Esophagus (tissue), 2 donors: ENCODE measurements around the gene TRPV3. TPM values are rescaled to one million over a fixed set of nuclear protein-coding genes. Genes with fewer than 3 reads are reported as not detected.
A peak's percentile ranks its signal among the peaks of the same experiment; 100 is the strongest.

Experiments used
- H3K27ac ChIP-seq, 2 donors: one replicate each; pipeline ENCODE4 v1.5.1; 2013; ENCODE audit warnings: low read depth in 2 of 2, mild to moderate bottlenecking in 2 of 2, inconsistent platforms in 1 of 2, low read length in 1 of 2, moderate library complexity in 1 of 2
- H3K27me3 ChIP-seq, 2 donors: one replicate each; pipeline ENCODE4 v1.6.1; 2013; ENCODE audit warnings: low read length in 2 of 2, control low read depth in 1 of 2, mild to moderate bottlenecking in 1 of 2; ENCODE audit not compliant: insufficient read depth in 2 of 2, control insufficient read depth in 1 of 2
- H3K36me3 ChIP-seq, 2 donors: one replicate each; pipeline ENCODE4 v1.6.1; 2013; ENCODE audit warnings: low read length in 1 of 2; ENCODE audit not compliant: control insufficient read depth in 2 of 2, insufficient read depth in 2 of 2
- H3K4me1 ChIP-seq, 2 donors: one replicate each; pipeline ENCODE4 v1.6.1; 2013; ENCODE audit warnings: low read length in 1 of 2; ENCODE audit not compliant: control insufficient read depth in 2 of 2, insufficient read depth in 2 of 2
- H3K4me3 ChIP-seq, 2 donors: one replicate each; pipeline ENCODE4 v1.5.1; 2013; ENCODE audit warnings: low read length in 2 of 2, mild to moderate bottlenecking in 2 of 2, low read depth in 1 of 2, moderate library complexity in 1 of 2
- H3K9me3 ChIP-seq, 2 donors: one replicate each; pipeline ENCODE4 v1.6.1; 2013; ENCODE audit warnings: mild to moderate bottlenecking in 2 of 2, low read depth in 1 of 2, low read length in 1 of 2, moderate library complexity in 1 of 2; ENCODE audit not compliant: control insufficient read depth in 2 of 2, insufficient read depth in 1 of 2
- WGBS, 2 donors: extraction: QIAGEN DNeasy Blood & Tissue Kit; methylation state at CpG; one replicate each; pipeline ENCODE4 v1.1.7; 2013; 5-methylcytosine and 5-hydroxymethylcytosine counted together
- polyA plus RNA-seq, 2 donors: library from polyadenylated mRNA; stranded (reverse); fragments of 200-250 nt; gene quantifications; one replicate each; pipeline ENCODE4 v1.2.3, GENCODE V29; 2013
- donor health status: healthy with polysubstance abuse.
- donor health status: Bipolar disorder and iron deficiency.

TRPV3 gene
- polyA plus RNA-seq = under 1 TPM; 0.16 to 0.83 TPM

- H3K27ac ChIP-seq = peak within 1 kb of the TSS; percentile 58 to 71
- H3K9me3 ChIP-seq = no peaks in the 10 kb centered on the region
- peaks cover 0 to 24% of the 10 kb centered on the region in 2 donors for H3K4me1 ChIP-seq
- WGBS, 2 donors = 46 to 51% methylated on average over 23 of the region's 23 CpGs
- H3K36me3 ChIP-seq = no peaks in the 10 kb centered on the region
- H3K27me3 ChIP-seq = no peaks in the 10 kb centered on the region
- H3K4me3 ChIP-seq = peak within 1 kb of the TSS in 1 of 2 donors; percentile 5
Measured at GRCh38 chr17:3557768-3558583, at the start of gene TRPV3. TSS of gene TRPV3 (minus strand) at chr17:3557812. CDS start at chr17:3554850, 2,962 bp downstream.

- 83 to 88% methylated on average over 4 of the region's 4 CpGs for WGBS, 2 donors
- H3K9me3 ChIP-seq = peaks cover 0 to 3% of the 10 kb centered on the region in 2 donors
- no peaks in the 10 kb centered on the region for H3K27me3 ChIP-seq
- H3K27ac ChIP-seq = no peak overlapping the region
- no peak overlapping the region for H3K4me3 ChIP-seq
- H3K36me3 ChIP-seq = peaks cover 9 to 13% of the 10 kb centered on the region in 2 donors
- H3K4me1 ChIP-seq = peaks cover 0 to 8% of the 10 kb centered on the region in 2 donors
Measured at GRCh38 chr17:3603870-3604259, 46.3 kb upstream of the TRPV3 start.

GRCh38 chr17:3603119-3603869 is 45.7 kb upstream of the TRPV3 start:
- no peak overlapping the region for H3K27ac ChIP-seq
- H3K4me3 ChIP-seq = no peak overlapping the region
- WGBS, 2 donors = 73 to 78% methylated on average over 17 of the region's 17 CpGs
- H3K36me3 ChIP-seq = peaks cover 9 to 11% of the 10 kb centered on the region in 2 donors
- peaks cover 0 to 3% of the 10 kb centered on the region in 2 donors for H3K9me3 ChIP-seq
- no peaks in the 10 kb centered on the region for H3K27me3 ChIP-seq
- H3K4me1 ChIP-seq = peaks cover 0 to 8% of the 10 kb centered on the region in 2 donors

GRCh38 chr17:3602499-3602898 is 44.9 kb upstream of the TRPV3 start:
- Histone ChIP-seq H3K9me3 (peaks cover 0 to 3% of the 10 kb centered on the region in 2 donors), H3K27me3 (no peaks in the 10 kb centered on the region), H3K4me3 (no peak overlapping the region), H3K36me3 (peaks cover 9 to 10% of the 10 kb centered on the region in 2 donors), H3K27ac (no peak overlapping the region), H3K4me1 (peaks cover 0 to 8% of the 10 kb centered on the region in 2 donors)
- WGBS, 2 donors = 84 to 87% methylated on average over 16 of the region's 16 CpGs

- no peaks in the 10 kb centered on the region for H3K27me3 ChIP-seq
- no peak overlapping the region for H3K27ac ChIP-seq
- no peaks in the 10 kb centered on the region for H3K9me3 ChIP-seq
- H3K4me3 ChIP-seq = no peak overlapping the region
- WGBS, 2 donors = 92 to 95% methylated on average over 15 of the region's 15 CpGs
- H3K36me3 ChIP-seq = peaks cover 0 to 13% of the 10 kb centered on the region in 2 donors
- H3K4me1 ChIP-seq = peaks cover 0 to 8% of the 10 kb centered on the region in 2 donors
Measured at GRCh38 chr17:3600529-3601205, 43.1 kb upstream of the TRPV3 start.

GRCh38 chr17:3598078-3598477 is 40.5 kb upstream of the TRPV3 start:
- Histone ChIP-seq H3K4me3 (no peak overlapping the region), H3K4me1 (peaks cover 0 to 1% of the 10 kb centered on the region in 2 donors), H3K9me3 (no peaks in the 10 kb centered on the region), H3K36me3 (peaks cover 0 to 10% of the 10 kb centered on the region in 2 donors), H3K27ac (no peak overlapping the region), H3K27me3 (no peaks in the 10 kb centered on the region)
- whole genome bisulfite sequencing, 2 donors = 87 to 92% methylated on average over 13 of the region's 13 CpGs

GRCh38 chr17:3596804-3597464 is 39.3 kb upstream of the TRPV3 start:
- H3K4me1 ChIP-seq = no peaks in the 10 kb centered on the region
- no peak overlapping the region for H3K4me3 ChIP-seq
- H3K9me3 ChIP-seq = no peaks in the 10 kb centered on the region
- H3K27ac ChIP-seq = no peak overlapping the region
- H3K27me3 ChIP-seq = no peaks in the 10 kb centered on the region
- WGBS, 2 donors = 92% methylated on average over 27 of the region's 27 CpGs
- peaks cover 0 to 10% of the 10 kb centered on the region in 2 donors for H3K36me3 ChIP-seq

- WGBS, 2 donors = 87 to 88% methylated on average over 15 of the region's 15 CpGs
- Histone ChIP-seq H3K4me3 (no peak overlapping the region), H3K9me3 (no peaks in the 10 kb centered on the region), H3K27ac (no peak overlapping the region), H3K36me3 (peaks cover 0 to 21% of the 10 kb centered on the region in 2 donors), H3K4me1 (no peaks in the 10 kb centered on the region), H3K27me3 (no peaks in the 10 kb centered on the region)
Measured at GRCh38 chr17:3594976-3595375, 37.4 kb upstream of the TRPV3 start.
